ENCODE results near the gene PPP1R9B. TPM values are rescaled to one million over a fixed set of nuclear protein-coding genes. Genes with fewer than 3 reads are reported as not detected.

The PPP1R9B gene
- total RNA-seq, 1 donor from 2014 or later, result 92.6 TPM

- Histone ChIP-seq H3K4me1 (peaks cover 16% of the 10 kb centered on the region), H3K27ac (peak overlapping the region; percentile 81), H3K27me3 (ENCODE audit: low read depth) (no peaks in the 10 kb centered on the region), H3K9me3 (no peaks in the 10 kb centered on the region), H3K36me3 (peaks cover 35% of the 10 kb centered on the region), H3K4me3 (peak overlapping the region; percentile 86)
- intact Hi-C loops (cut with DNase I), result no loop called here
- ATAC-seq, result no peak
- DNase-seq, result no peak
- no peak for TF ChIP-seq CTCF (IDR thresholded peaks at IDR 0.05)
Measured at GRCh38 chr17:50095626-50096037, 54.8 kb downstream of the PPP1R9B start.

GRCh38 chr17:50094753-50095619, 55.5 kb downstream of the PPP1R9B start, which contains the start of gene PDK2:
Gene PDK2, plus strand, starts transcription at chr17:50095351. Its CDS starts 85 bp downstream, at chr17:50095436.
- Histone ChIP-seq H3K27ac (peak within 1 kb of the TSS; percentile 81), H3K4me1 (peaks cover 16% of the 10 kb centered on the region), H3K9me3 (no peaks in the 10 kb centered on the region), H3K27me3 (ENCODE audit: low read depth) (no peaks in the 10 kb centered on the region), H3K4me3 (peak within 1 kb of the TSS; percentile 86), H3K36me3 (peaks cover 35% of the 10 kb centered on the region)
- intact Hi-C loops (cut with DNase I), result no loop called here
- no peak for TF ChIP-seq CTCF (IDR thresholded peaks at IDR 0.05)
- DNase-seq (peak; percentile 97), ATAC-seq (peak; percentile 96 to 97)

DNA sequence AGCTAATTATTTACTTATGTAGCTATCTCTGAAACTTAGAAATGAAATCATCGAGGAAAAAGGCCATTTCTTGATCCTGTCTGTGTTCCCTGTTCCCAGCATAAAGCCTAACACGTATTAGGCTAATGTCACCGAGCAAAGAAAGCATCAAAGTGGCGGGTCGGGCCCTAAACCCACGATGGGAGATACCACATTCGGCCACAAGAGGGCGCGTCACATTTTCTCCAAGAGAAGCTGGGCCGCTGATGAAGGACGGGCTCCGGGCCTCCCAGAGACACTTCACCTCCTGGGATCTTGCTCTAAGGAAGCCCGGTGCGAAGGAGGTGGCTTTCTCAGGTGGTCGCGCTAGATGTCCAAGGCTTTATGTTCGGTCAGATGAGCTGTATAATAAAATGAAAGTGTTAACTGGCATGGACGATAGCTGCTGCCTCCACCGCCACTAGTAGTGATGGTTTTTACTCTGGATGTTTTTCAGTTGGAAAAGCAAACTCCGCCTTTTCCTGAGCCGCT, 56.2 kb downstream of the PPP1R9B start:
- Histone ChIP-seq H3K4me1 (peaks cover 16% of the 10 kb centered on the region), H3K4me3 (peak overlapping the region; percentile 86), H3K36me3 (peaks cover 38% of the 10 kb centered on the region), H3K27ac (peak overlapping the region; percentile 81), H3K9me3 (no peaks in the 10 kb centered on the region), H3K27me3 (ENCODE audit: low read depth) (no peaks in the 10 kb centered on the region)
- intact Hi-C loops (cut with DNase I), result no loop called here
- DNase-seq (peak; percentile 93), ATAC-seq (peak; percentile 84 to 86)
- peak; percentile 97 for TF ChIP-seq CTCF (IDR thresholded peaks at IDR 0.05)

DNA sequence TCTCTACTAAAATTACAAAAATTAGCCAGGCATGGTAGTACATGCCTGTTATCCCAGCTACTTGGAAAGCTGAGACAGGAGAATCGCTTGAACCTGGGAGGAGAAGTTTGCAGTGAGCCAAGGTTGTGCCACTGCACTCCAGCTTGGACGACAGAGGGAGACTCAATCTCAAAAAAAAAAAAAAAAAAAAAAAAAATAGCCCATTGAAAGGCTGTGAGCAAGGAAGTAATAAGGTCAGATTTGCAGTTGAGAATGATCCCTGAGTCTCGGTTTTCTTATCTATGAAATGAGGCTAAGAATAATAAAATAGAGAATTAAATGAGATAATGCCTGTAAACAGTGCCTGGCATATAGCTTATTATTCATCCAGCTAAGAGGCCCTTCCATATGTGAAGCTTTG, 56.7 kb downstream of the PPP1R9B start:
- Histone ChIP-seq H3K4me3 (no peak overlapping the region), H3K9me3 (no peaks in the 10 kb centered on the region), H3K36me3 (peaks cover 38% of the 10 kb centered on the region), H3K4me1 (peaks cover 16% of the 10 kb centered on the region), H3K27me3 (ENCODE audit: low read depth) (no peaks in the 10 kb centered on the region), H3K27ac (no peak overlapping the region)
- intact Hi-C loops (cut with DNase I), result no loop called here
- no peak for TF ChIP-seq CTCF (IDR thresholded peaks at IDR 0.05)
- ATAC-seq, result no peak
- DNase-seq, result no peak

GRCh38 chr17:50093246-50093645, 57.2 kb downstream of the PPP1R9B start:
- no peaks in the 10 kb centered on the region for H3K9me3 ChIP-seq
- no peak overlapping the region for H3K4me3 ChIP-seq
- H3K36me3 ChIP-seq, result peaks cover 38% of the 10 kb centered on the region
- intact Hi-C loops (cut with DNase I), result no loop called here
- no peak for ATAC-seq
- no peak for TF ChIP-seq CTCF (IDR thresholded peaks at IDR 0.05)
- DNase-seq, result no peak
- H3K4me1 ChIP-seq, result peaks cover 16% of the 10 kb centered on the region
- H3K27me3 ChIP-seq (ENCODE audit: low read depth), result no peaks in the 10 kb centered on the region
- H3K27ac ChIP-seq, result no peak overlapping the region
